KMS-11 (cell line): ENCODE results near the gene CDK17.

Experiments
- H2AFZ ChIP-seq: fragments of 200-600 bp; sonication (generic); 2 replicates; pipeline ENCODE4 v1.6.1; 2016; ENCODE audit warnings: antibody characterized with exemption, mixed run types, low read depth
- H3K27ac ChIP-seq: fragments of 200-600 bp; sonication (generic); 2 replicates; pipeline ENCODE4 v1.6.1; 2016; ENCODE audit warnings: mild to moderate bottlenecking, mixed run types
- H3K27me3 ChIP-seq: fragments of 200-600 bp; sonication (generic); 2 replicates; pipeline ENCODE4 v1.6.1; 2017; ENCODE audit warnings: mild to moderate bottlenecking, low read depth, mixed run types, moderate library complexity; ENCODE audit not compliant: insufficient read depth
- H3K36me3 ChIP-seq: fragments of 200-600 bp; sonication (generic); 2 replicates; pipeline ENCODE4 v1.6.1; 2017; ENCODE audit warnings: mild to moderate bottlenecking, mixed run types; ENCODE audit not compliant: insufficient read depth
- H3K4me1 ChIP-seq: fragments of 200-600 bp; sonication (generic); 2 replicates; pipeline ENCODE4 v1.6.1; 2016; ENCODE audit warnings: mild to moderate bottlenecking, low read depth, mixed run types; ENCODE audit not compliant: poor library complexity, severe bottlenecking
- H3K4me2 ChIP-seq: fragments of 200-600 bp; sonication (generic); 2 replicates; pipeline ENCODE4 v1.7.0; 2016; ENCODE audit warnings: mild to moderate bottlenecking, mixed run types
- H3K4me3 ChIP-seq: fragments of 200-600 bp; sonication (generic); IDR thresholded peaks from 2 replicates; pipeline ENCODE4 v1.6.1; 2017; ENCODE audit warnings: low read depth, low read length, mixed read lengths; ENCODE audit not compliant: insufficient read depth
- H3K79me2 ChIP-seq: fragments of 200-600 bp; sonication (generic); 2 replicates; pipeline ENCODE4 v1.6.1; 2016; ENCODE audit warnings: low read depth, mixed run types; ENCODE audit not compliant: insufficient read depth
- H3K9ac ChIP-seq: fragments of 200-600 bp; sonication (generic); 2 replicates; pipeline ENCODE4 v1.6.1; 2016; ENCODE audit warnings: mild to moderate bottlenecking, mixed run types
- H4K20me1 ChIP-seq: fragments of 200-600 bp; sonication (generic); 2 replicates; pipeline ENCODE4 v1.6.1; 2016; ENCODE audit warnings: mild to moderate bottlenecking, mixed run types; ENCODE audit not compliant: insufficient read depth
- TF ChIP-seq, protein P1 (sequence below): fragments of 200-600 bp; sonication (generic); conservative IDR thresholded peaks from 2 replicates; pipeline ENCODE4 v1.6.1; 2017; ENCODE audit warnings: low read depth, mild to moderate bottlenecking, antibody characterized with exemption, low read length, moderate library complexity, mixed read lengths

The CDK17 gene

DNA sequence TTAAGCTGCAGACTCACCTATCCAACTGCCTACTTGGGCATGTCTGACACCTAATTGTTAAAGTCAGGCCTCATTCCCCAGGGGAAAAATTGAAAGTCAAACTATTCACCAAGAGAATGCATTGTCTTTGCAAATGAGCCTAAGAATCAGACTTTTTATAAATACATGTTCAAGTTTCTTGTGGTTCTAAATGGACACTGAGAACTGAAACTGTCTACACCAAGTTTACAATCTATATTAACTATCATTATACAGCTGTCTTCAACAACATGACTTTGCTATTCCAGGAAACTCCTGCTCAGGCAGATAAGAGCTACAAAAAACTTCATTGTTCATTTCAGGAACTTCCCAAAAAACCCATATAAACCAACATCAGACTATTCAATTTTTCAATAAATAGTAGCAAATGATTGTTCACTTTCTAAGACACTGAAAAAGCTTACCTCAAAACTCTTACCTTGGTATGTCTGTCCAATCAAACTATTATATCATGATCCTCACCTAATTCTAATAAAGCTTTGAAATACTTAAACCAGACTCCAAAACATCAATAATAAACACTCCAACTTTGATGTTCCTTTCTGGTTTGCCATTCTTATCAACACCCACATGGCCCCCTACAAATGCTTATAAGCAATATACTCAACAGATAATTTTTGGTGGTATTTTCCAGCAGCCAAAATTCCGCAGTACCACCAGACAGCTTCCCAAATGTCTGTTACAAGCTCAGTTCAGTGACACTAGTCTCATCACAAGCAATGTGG lies 24.2 kb downstream of the CDK17 start:
- Histone ChIP-seq H3K9ac (no peak overlapping the region), H3K27ac (peak overlapping the region; percentile 45; the same call in 1 of the 2 replicates), H3K27me3 (no peaks in the 10 kb centered on the region), H3K4me3 (no peak overlapping the region), H3K4me2 (peak overlapping the region; percentile 67), H4K20me1 (no peaks in the 10 kb centered on the region; the same call in 1 of the 2 replicates), H3K4me1 (peaks cover 85% of the 10 kb centered on the region), H2AFZ (no peak overlapping the region), H3K79me2 (peaks cover 88% of the 10 kb centered on the region), H3K36me3 (no peaks in the 10 kb centered on the region)
- TF ChIP-seq, protein P1, sequence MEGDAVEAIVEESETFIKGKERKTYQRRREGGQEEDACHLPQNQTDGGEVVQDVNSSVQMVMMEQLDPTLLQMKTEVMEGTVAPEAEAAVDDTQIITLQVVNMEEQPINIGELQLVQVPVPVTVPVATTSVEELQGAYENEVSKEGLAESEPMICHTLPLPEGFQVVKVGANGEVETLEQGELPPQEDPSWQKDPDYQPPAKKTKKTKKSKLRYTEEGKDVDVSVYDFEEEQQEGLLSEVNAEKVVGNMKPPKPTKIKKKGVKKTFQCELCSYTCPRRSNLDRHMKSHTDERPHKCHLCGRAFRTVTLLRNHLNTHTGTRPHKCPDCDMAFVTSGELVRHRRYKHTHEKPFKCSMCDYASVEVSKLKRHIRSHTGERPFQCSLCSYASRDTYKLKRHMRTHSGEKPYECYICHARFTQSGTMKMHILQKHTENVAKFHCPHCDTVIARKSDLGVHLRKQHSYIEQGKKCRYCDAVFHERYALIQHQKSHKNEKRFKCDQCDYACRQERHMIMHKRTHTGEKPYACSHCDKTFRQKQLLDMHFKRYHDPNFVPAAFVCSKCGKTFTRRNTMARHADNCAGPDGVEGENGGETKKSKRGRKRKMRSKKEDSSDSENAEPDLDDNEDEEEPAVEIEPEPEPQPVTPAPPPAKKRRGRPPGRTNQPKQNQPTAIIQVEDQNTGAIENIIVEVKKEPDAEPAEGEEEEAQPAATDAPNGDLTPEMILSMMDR = no peak

DNA sequence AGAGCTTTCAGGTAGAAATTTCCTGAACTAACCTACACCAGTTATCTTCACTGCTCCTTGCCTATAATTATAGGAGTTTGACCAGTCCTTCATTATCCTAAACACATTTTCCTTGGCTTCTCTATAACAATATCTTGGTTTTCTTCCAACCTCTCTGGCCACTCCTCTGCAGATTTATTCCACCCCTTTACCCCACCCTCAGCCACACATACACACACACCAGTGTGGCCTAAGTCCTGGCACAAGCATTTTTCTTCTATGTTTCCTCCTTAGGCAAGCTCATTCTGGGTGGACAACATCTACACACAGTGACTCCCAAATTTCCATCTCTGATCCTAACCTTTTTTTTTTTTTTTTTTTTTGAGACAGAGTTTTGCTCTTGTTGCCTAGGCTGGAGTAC lies 25.1 kb downstream of the CDK17 start:
- H3K4me1 ChIP-seq = peaks cover 90% of the 10 kb centered on the region
- TF ChIP-seq, protein P1 = no peak
- H3K27me3 ChIP-seq = no peaks in the 10 kb centered on the region
- H3K36me3 ChIP-seq = no peaks in the 10 kb centered on the region
- no peak overlapping the region for H2AFZ ChIP-seq
- H3K4me2 ChIP-seq = peak overlapping the region; percentile 67; the same call in 1 of the 2 replicates
- no peak overlapping the region for H3K9ac ChIP-seq
- no peaks in the 10 kb centered on the region; the same call in 1 of the 2 replicates for H4K20me1 ChIP-seq
- H3K4me3 ChIP-seq = no peak overlapping the region
- peak overlapping the region; percentile 45; the same call in 1 of the 2 replicates for H3K27ac ChIP-seq
- H3K79me2 ChIP-seq = peaks cover 88% of the 10 kb centered on the region

DNA sequence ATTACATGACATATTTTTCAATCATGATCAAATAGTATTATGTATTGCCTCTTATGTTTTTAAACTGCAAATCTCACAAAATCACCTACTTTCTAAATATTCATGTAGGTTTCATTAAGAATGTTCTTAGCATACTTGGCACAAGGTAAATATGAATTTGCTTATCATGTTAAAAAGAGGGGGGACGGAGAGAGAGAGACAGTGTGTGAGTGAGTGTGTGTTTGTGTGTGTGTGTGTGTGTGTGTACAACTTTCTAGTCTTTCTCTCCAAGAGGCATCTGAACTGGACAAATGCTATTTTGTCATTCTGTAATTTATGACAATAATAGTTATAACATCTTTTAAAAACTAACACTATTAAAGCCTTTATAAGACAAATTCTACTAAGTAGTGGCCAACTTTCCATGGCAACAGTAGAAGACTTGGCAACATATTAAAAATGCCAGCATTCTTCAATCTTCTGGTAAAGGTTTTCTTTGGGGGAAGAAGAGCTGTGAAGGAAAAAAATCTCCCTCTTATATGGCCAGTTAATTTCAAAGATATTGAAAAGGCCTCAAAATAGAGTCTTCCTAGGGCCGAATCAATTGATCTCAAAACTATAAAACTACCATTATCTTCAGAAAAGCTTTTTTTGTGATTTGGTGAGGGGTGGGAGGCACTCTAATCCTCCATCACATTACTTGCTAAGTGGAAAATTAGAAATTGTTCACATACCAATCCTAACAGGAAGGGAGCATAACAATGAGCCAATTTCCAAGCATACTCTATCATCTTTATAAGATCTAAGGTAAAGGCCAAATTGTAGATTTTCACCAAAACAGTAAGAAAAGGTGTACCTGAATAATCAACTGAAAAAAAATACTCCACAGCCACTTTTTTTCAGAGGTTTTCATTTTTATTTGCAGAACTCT lies 28.2 kb downstream of the CDK17 start:
- peak overlapping the region; percentile 82 for H3K4me2 ChIP-seq
- H3K79me2 ChIP-seq = peaks cover 83% of the 10 kb centered on the region
- H2AFZ ChIP-seq = no peak overlapping the region
- H3K4me3 ChIP-seq = no peak overlapping the region
- H3K27ac ChIP-seq = peak overlapping the region; percentile 68
- H3K4me1 ChIP-seq = peaks cover 97% of the 10 kb centered on the region
- H4K20me1 ChIP-seq = no peaks in the 10 kb centered on the region; the same call in 1 of the 2 replicates
- no peaks in the 10 kb centered on the region for H3K27me3 ChIP-seq
- TF ChIP-seq, protein P1 = no peak
- 0 out of 2 replicates have a peak overlapping the region, but pooled peaks have one; percentile 13 for H3K9ac ChIP-seq
- H3K36me3 ChIP-seq = no peaks in the 10 kb centered on the region

DNA sequence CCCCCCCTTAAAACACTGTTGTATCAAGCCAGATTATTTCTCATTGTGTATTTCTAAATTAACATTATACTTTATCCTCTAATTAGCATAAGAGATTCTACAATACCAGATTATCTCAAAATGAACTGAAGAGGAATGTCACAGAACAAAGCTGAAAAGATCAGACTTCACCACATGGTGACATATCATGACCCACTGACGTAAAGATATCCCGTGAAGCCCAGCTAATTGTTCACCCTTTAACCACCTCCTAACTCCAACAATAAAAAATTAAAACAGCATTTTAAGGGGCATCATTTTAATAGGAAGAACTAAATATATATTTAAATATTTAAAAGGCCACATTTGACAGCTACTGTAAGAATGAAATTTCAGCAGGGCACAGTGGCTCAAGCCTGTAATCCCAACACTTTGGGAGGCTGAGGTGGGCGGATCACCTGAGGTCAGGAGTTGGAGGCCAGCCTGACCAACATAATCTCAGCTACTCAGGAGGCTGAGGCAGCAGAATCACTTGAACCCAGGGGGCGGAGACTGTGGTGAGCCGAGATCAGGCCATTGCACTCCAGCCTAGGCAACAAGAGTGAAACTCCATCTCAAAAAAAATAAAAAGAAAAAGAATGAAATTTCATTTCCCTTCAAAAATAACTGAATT lies 29.0 kb downstream of the CDK17 start:
- Histone ChIP-seq H3K27ac (peak overlapping the region; percentile 68), H3K4me3 (no peak overlapping the region), H3K79me2 (peaks cover 79% of the 10 kb centered on the region), H3K9ac (peak overlapping the region; percentile 13; the same call in 1 of the 2 replicates), H3K4me1 (peaks cover 89% of the 10 kb centered on the region), H3K36me3 (no peaks in the 10 kb centered on the region), H3K27me3 (no peaks in the 10 kb centered on the region), H3K4me2 (peak overlapping the region; percentile 82), H4K20me1 (no peaks in the 10 kb centered on the region; the same call in 1 of the 2 replicates), H2AFZ (no peak overlapping the region)
- TF ChIP-seq, protein P1 = no peak
